WTC11 (cell line): Measurements from ENCODE around the gene TULP1. TPM values are rescaled to one million over a fixed set of nuclear protein-coding genes. Genes with fewer than 3 reads are reported as not detected.

Source experiments
- ATAC-seq: fragments of 200-7000 bp; cut with Tn5 transposase; 2 replicates; pipeline ENCODE4 v1.10.0; 2021; ENCODE audit warnings: mild to moderate bottlenecking, moderate library complexity
- CTCF ChIA-PET: fragments of 300-600 bp; sonication (Branson Sonifier 250); formaldehyde crosslinking; loops from one replicate; lab custom pipeline; 2021; ENCODE audit warnings: antibody characterized with exemption; lab: Charles Lee
- POLR2A ChIA-PET: fragments of 350-600 bp; sonication (Branson Sonifier 250); formaldehyde crosslinking; loops from one replicate; lab custom pipeline; 2021; ENCODE audit warnings: antibody characterized with exemption; lab: Charles Lee
- DNase-seq: peaks from one replicate; pipeline ENCODE4 v3.0.0; 2021; ENCODE audit warnings: low spot score
- H3K27ac Mint-ChIP-seq: 2 replicates; pipeline ENCODE4 v1.8.0; 2021; ENCODE audit warnings: mixed read lengths
- H3K27me3 Mint-ChIP-seq: 2 replicates; pipeline ENCODE4 v1.8.0; 2021; ENCODE audit warnings: low read depth, mild to moderate bottlenecking, moderate library complexity, mixed read lengths
- H3K36me3 Mint-ChIP-seq: 2 replicates; pipeline ENCODE4 v1.8.0; 2021; ENCODE audit warnings: mixed read lengths
- H3K4me1 Mint-ChIP-seq: 2 replicates; pipeline ENCODE4 v1.8.0; 2022; ENCODE audit warnings: mixed read lengths
- H3K4me3 Mint-ChIP-seq: 2 replicates; pipeline ENCODE4 v1.8.0; 2021; ENCODE audit warnings: mild to moderate bottlenecking, moderate library complexity, mixed read lengths
- H3K9me3 Mint-ChIP-seq: 2 replicates; pipeline ENCODE4 v1.8.0; 2021; ENCODE audit warnings: mixed read lengths
- AFF4 ChIP-seq: sonication (generic); formaldehyde crosslinking; IDR thresholded peaks from 2 replicates; pipeline ENCODE4 v1.8.1; 2023; ENCODE audit warnings: mild to moderate bottlenecking, missing genetic modification reagents, borderline replicate concordance
- ATF3 ChIP-seq: sonication (generic); formaldehyde crosslinking; conservative IDR thresholded peaks from 2 replicates; pipeline ENCODE4 v1.8.1; 2022; ENCODE audit warnings: mild to moderate bottlenecking, missing genetic modification reagents
- CDX4 ChIP-seq: fragments of 250-450 bp; sonication (Bioruptor Pico); IDR thresholded peaks from 2 replicates; pipeline ENCODE4 v1.9.0; 2021; ENCODE audit warnings: moderate library complexity, mild to moderate bottlenecking, inconsistent platforms, borderline replicate concordance
- E2F5 ChIP-seq: sonication (generic); formaldehyde crosslinking; IDR thresholded peaks from 2 replicates; pipeline ENCODE4 v1.8.1; 2022; ENCODE audit warnings: mild to moderate bottlenecking, moderate library complexity, missing genetic modification reagents
- ERG ChIP-seq: fragments of 250-450 bp; sonication (Bioruptor Pico); IDR thresholded peaks from 2 replicates; pipeline ENCODE4 v1.8.0; 2021; ENCODE audit warnings: mild to moderate bottlenecking
- IRF1 ChIP-seq: sonication (generic); formaldehyde crosslinking; IDR thresholded peaks from 2 replicates; pipeline ENCODE4 v1.8.0; 2023; ENCODE audit warnings: missing genetic modification reagents
- JAZF1 ChIP-seq: fragments of 250-450 bp; sonication (Bioruptor Pico); IDR thresholded peaks from 2 replicates; pipeline ENCODE4 v1.9.0; 2021; ENCODE audit warnings: moderate library complexity, mild to moderate bottlenecking, inconsistent platforms
- MXD4 ChIP-seq: fragments of 250-450 bp; sonication (Bioruptor Pico); IDR thresholded peaks from 2 replicates; pipeline ENCODE4 v1.8.0; 2021; ENCODE audit warnings: mild to moderate bottlenecking, moderate library complexity, borderline replicate concordance
- NFATC4 ChIP-seq: fragments of 250-450 bp; sonication (Bioruptor Pico); IDR thresholded peaks from 2 replicates; pipeline ENCODE4 v1.9.0; 2021; ENCODE audit warnings: mild to moderate bottlenecking
- PRRX2 ChIP-seq: fragments of 250-450 bp; sonication (Bioruptor Pico); IDR thresholded peaks from 2 replicates; pipeline ENCODE4 v1.8.0; 2021; ENCODE audit warnings: mild to moderate bottlenecking
- SOX15 ChIP-seq: fragments of 250-450 bp; sonication (Bioruptor Pico); IDR thresholded peaks from 2 replicates; pipeline ENCODE4 v1.9.0; 2021; ENCODE audit warnings: mild to moderate bottlenecking
- TEAD1 ChIP-seq: sonication (generic); formaldehyde crosslinking; IDR thresholded peaks from 2 replicates; pipeline ENCODE4 v1.8.0; 2022; ENCODE audit warnings: mild to moderate bottlenecking, missing genetic modification reagents
- USF2 ChIP-seq: sonication (generic); formaldehyde crosslinking; IDR thresholded peaks from 2 replicates; pipeline ENCODE4 v1.8.1; 2023; ENCODE audit warnings: mild to moderate bottlenecking, missing genetic modification reagents, moderate library complexity
- ZBTB21 ChIP-seq: sonication (generic); formaldehyde crosslinking; IDR thresholded peaks from 2 replicates; pipeline ENCODE4 v1.8.1; 2023; ENCODE audit warnings: mild to moderate bottlenecking, missing genetic modification reagents, borderline replicate concordance
- ZMAT4 ChIP-seq: fragments of 250-450 bp; sonication (Bioruptor Pico); IDR thresholded peaks from 2 replicates; pipeline ENCODE4 v1.9.0; 2021; ENCODE audit warnings: mild to moderate bottlenecking
- ZNF121 ChIP-seq: sonication (generic); formaldehyde crosslinking; IDR thresholded peaks from 2 replicates; pipeline ENCODE4 v1.8.0; 2023; ENCODE audit warnings: missing genetic modification reagents
- ZNF219 ChIP-seq: sonication (generic); formaldehyde crosslinking; IDR thresholded peaks from 2 replicates; pipeline ENCODE4 v1.8.0; 2023; ENCODE audit warnings: missing genetic modification reagents, mild to moderate bottlenecking, borderline replicate concordance
- ZNF232 ChIP-seq: sonication (generic); formaldehyde crosslinking; IDR thresholded peaks from 2 replicates; pipeline ENCODE4 v1.8.0; 2022; ENCODE audit warnings: mild to moderate bottlenecking, missing genetic modification reagents
- ZNF532 ChIP-seq: fragments of 250-450 bp; sonication (Bioruptor Pico); IDR thresholded peaks from 2 replicates; pipeline ENCODE4 v1.9.0; 2021; ENCODE audit warnings: mild to moderate bottlenecking, borderline replicate concordance
- total RNA-seq: library from RNA; stranded (reverse); gene quantifications from 3 replicates; pipeline ENCODE4 v1.2.3, GENCODE V29; 2021

Gene TULP1
- total RNA-seq, 1 experiment from 2014 or later: 2.9 TPM

- peaks cover 5% of the 10 kb centered on the region for H3K9me3 Mint-ChIP-seq
- H3K36me3 Mint-ChIP-seq: peaks cover 3% of the 10 kb centered on the region; the same call in 1 of the 2 replicates
- H3K27me3 Mint-ChIP-seq: no peaks in the 10 kb centered on the region
- H3K4me3 Mint-ChIP-seq: no peak overlapping the region
- ChIA-PET CTCF (interaction anchor here (0.7 to 8.4 kb wide), 2 partner anchors 28 to 44 kb away, joined by 7 to 147 read pairs; no protein-coding TSS in a partner anchor), POLR2A (interaction anchor here (0.7 kb wide), 1 partner anchor 124 kb away, joined by 3 read pairs; no protein-coding TSS in a partner anchor)
- DNase-seq (no peak), ATAC-seq (no peak)
- no peak for TF ChIP-seq ZMAT4 (CRISPR knock-in tag)
- no peak for TF ChIP-seq USF2 (CRISPR knock-in tag)
- no peak for TF ChIP-seq ATF3 (CRISPR knock-in tag)
- TF ChIP-seq ERG: no peak
- TF ChIP-seq TEAD1 (CRISPR knock-in tag): no peak
- TF ChIP-seq CDX4 (CRISPR knock-in tag): no peak
- TF ChIP-seq JAZF1 (CRISPR knock-in tag): no peak
- no peak for TF ChIP-seq ZNF219
- H3K27ac Mint-ChIP-seq: no peak overlapping the region; the same call in 1 of the 2 replicates
- H3K4me1 Mint-ChIP-seq: peaks cover 4% of the 10 kb centered on the region
Observed at GRCh38 chr6:35550437-35550836, 37.7 kb upstream of the TULP1 start.

GRCh38 chr6:35547676-35548075, 35.0 kb upstream of the TULP1 start:
- no peaks in the 10 kb centered on the region for H3K27me3 Mint-ChIP-seq
- no peak for DNase-seq
- no peak overlapping the region for H3K4me3 Mint-ChIP-seq
- ChIA-PET POLR2A (interaction anchor here (0.6 to 0.8 kb wide), 2 partner anchors 15 to 28 kb away, joined by 3 read pairs; no protein-coding TSS in a partner anchor), CTCF (interaction anchor here (1.0 to 10.9 kb wide), 2 partner anchors 25 to 189 kb away, joined by 3 to 88 read pairs; partner anchors contain the start of gene ARMC12)
- H3K9me3 Mint-ChIP-seq: peaks cover 5% of the 10 kb centered on the region
- no peak for ATAC-seq
- H3K36me3 Mint-ChIP-seq: peaks cover 3% of the 10 kb centered on the region; the same call in 1 of the 2 replicates
- H3K27ac Mint-ChIP-seq: no peak overlapping the region
- H3K4me1 Mint-ChIP-seq: peaks cover 25% of the 10 kb centered on the region
- TF ChIP-seq ZNF232: no peak
- no peak for TF ChIP-seq AFF4 (CRISPR knock-in tag)
- TF ChIP-seq ZNF121 (CRISPR knock-in tag): no peak
- no peak for TF ChIP-seq ZNF532 (CRISPR knock-in tag)
- no peak for TF ChIP-seq PRRX2
- TF ChIP-seq NFATC4 (CRISPR knock-in tag): no peak
- no peak for TF ChIP-seq SOX15
- TF ChIP-seq IRF1: no peak
- no peak for TF ChIP-seq MXD4 (CRISPR knock-in tag)
- TF ChIP-seq ATF3 (CRISPR knock-in tag): no peak
- TF ChIP-seq ZBTB21 (CRISPR knock-in tag): no peak
- TF ChIP-seq E2F5 (CRISPR knock-in tag): no peak
